Coronary artery (tissue), 2 donors: ENCODE results near the gene PLEKHJ1.

Experiments used
- DNase-seq: peaks from one replicate; pipeline ENCODE4 v3.0.0-alpha.2; 2017; ENCODE audit warnings: low spot score
- H3K27ac ChIP-seq, 2 donors: fragments of 200-600 bp; sonication (generic); one replicate each; pipeline ENCODE4 v1.5.1; 2016 to 2019
- H3K4me3 ChIP-seq: fragments of 200-600 bp; sonication (generic); 2 replicates; pipeline ENCODE4 v1.5.1; 2016; ENCODE audit warnings: mild to moderate bottlenecking, moderate library complexity
- TF ChIP-seq, protein P1 (sequence below): fragments of 200-600 bp; sonication (generic); IDR thresholded peaks from one replicate; pipeline ENCODE4 v1.5.1; 2019; ENCODE audit warnings: antibody characterized with exemption

The PLEKHJ1 gene

GRCh38 chr19:2195361-2195760, 40.8 kb downstream of the PLEKHJ1 start:
- TF ChIP-seq, protein P1, sequence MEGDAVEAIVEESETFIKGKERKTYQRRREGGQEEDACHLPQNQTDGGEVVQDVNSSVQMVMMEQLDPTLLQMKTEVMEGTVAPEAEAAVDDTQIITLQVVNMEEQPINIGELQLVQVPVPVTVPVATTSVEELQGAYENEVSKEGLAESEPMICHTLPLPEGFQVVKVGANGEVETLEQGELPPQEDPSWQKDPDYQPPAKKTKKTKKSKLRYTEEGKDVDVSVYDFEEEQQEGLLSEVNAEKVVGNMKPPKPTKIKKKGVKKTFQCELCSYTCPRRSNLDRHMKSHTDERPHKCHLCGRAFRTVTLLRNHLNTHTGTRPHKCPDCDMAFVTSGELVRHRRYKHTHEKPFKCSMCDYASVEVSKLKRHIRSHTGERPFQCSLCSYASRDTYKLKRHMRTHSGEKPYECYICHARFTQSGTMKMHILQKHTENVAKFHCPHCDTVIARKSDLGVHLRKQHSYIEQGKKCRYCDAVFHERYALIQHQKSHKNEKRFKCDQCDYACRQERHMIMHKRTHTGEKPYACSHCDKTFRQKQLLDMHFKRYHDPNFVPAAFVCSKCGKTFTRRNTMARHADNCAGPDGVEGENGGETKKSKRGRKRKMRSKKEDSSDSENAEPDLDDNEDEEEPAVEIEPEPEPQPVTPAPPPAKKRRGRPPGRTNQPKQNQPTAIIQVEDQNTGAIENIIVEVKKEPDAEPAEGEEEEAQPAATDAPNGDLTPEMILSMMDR, result no peak
- DNase-seq, result no peak
- no peak overlapping the region for H3K4me3 ChIP-seq
- H3K27ac ChIP-seq, result no peak overlapping the region

- no peak for DNase-seq
- TF ChIP-seq, protein P1, result no peak
- H3K4me3 ChIP-seq, result no peak overlapping the region
- H3K27ac ChIP-seq, result no peak overlapping the region
Observed at GRCh38 chr19:2194513-2195078, 41.5 kb downstream of the PLEKHJ1 start.

DNA sequence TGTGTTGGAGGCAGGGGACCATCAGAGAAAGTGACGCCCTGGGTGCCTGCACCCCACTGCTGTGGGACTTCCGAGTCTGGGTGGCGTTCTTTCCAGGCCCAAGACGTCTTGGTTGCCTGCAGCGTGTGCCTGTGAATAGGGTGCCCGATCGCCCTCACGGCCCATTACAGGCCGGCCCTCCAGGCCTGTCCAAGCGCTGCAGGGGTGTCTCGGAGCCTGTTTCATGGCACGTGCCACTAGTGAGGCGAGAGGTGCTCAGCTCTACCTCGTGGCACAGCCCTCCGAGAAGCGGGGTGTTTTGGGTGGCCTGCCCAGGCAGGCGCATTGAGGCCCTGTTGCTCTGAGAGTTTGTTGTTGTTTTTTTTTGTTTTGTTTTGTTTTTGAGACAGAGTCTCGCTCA, 42.3 kb downstream of the PLEKHJ1 start:
- Histone ChIP-seq H3K4me3 (no peak overlapping the region), H3K27ac (no peak overlapping the region)
- TF ChIP-seq, protein P1, result no peak
- DNase-seq, result no peak

DNA sequence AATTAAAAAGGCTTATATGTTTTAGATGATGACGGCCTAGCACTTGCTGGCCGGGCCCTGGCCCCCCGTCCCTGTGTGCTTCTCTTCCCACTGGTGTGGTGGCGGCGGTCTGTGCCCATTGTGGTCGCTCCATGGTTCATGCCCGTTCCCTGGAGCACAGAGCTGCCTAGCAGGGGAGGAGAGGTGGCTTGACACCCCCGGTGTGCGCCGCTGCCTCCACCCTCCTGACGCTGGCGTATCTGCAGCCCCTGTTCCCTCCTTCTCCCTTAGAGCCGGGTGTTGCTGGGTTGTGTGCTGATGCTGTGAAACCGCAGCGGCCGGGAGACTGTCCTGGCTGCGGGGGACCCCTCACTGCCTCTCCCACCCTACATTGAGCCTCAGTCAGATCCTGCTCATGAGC, 43.3 kb downstream of the PLEKHJ1 start:
- DNase-seq, result no peak
- H3K27ac ChIP-seq, result no peak overlapping the region
- H3K4me3 ChIP-seq, result no peak overlapping the region
- TF ChIP-seq, protein P1, result no peak

DNA sequence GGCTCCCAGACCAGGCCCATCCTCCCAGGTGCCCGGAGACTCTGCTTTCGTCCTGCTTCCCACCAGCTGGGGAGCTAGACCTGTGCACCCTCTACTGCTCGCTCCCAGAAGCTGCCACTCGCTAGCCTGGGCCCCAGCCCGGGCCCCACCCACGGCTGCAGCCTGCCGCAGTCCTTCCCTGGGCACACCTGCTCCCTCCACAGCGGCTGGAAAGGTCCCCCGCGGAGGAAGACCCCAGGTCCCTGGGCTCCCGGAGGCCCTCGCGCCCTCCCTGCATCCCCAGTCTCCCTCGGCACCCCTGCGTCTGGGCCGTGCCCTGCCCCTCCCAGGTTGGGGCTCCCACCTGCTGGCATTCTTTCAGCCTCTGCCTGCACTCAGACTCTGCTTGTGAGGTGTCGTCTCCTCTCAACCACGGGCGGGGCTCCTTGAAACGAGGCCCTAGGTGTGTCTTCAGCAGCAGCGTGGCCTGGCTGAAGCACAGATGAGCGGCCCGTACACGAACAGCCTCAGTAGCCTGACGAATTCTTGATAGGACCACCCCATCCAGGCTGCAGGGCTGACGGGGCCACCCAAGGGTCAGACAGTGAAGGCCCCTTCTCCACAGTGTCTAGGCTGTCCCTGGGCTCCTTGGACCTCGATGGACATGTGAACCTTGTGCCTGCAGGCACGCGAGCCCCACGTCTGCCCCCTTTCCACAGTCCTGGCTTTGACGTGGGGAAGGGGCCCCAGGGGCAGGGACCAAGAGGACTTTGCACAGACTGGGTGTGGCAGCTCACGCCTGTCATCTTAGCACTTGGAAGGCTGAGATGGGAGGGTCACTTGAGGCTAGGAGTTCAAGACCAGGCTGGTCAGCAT, 44.4 kb downstream of the PLEKHJ1 start:
- TF ChIP-seq, protein P1, result no peak
- no peak overlapping the region for H3K27ac ChIP-seq
- no peak overlapping the region for H3K4me3 ChIP-seq
- no peak for DNase-seq

GRCh38 chr19:2190848-2191455, 45.2 kb downstream of the PLEKHJ1 start:
- TF ChIP-seq, protein P1, result no peak
- no peak for DNase-seq
- Histone ChIP-seq H3K4me3 (no peak overlapping the region), H3K27ac (no peak overlapping the region)
